NT2/D1 (cell line): ENCODE data around the gene CHI3L2.

Experiments
- SUZ12 ChIP-seq: IDR thresholded peaks from 2 replicates; pipeline ENCODE4 v1.6.1; 2011; ENCODE audit not compliant: insufficient read length, insufficient read depth; ENCODE audit errors: extremely low read depth
- YY1 ChIP-seq: IDR thresholded peaks from 2 replicates; pipeline ENCODE4 v1.6.1; 2011; ENCODE audit not compliant: insufficient read length, insufficient read depth
- ZNF274 ChIP-seq: IDR thresholded peaks from 2 replicates; pipeline ENCODE4 v1.6.1; 2011; ENCODE audit warnings: mild to moderate bottlenecking, low read depth, low read length

DNA sequence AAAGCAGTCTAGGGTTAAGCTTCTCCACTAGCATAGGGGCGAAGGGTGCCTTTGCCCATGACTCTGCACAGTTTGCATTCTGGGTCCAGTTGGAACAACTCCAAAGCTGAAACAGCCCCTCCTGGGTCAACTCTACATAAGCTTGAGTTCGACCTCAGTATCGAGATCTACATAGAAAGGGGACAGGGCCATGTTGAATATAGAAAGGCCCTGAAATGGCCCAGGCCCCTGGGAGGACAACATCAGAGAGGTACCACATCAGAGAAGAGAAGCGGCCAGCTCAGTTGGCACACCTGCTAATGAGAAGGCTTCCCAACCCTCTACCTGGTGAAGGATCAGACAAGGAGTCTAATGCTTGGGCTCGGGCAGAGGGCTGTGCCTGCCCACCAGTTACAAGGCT, 28.7 kb upstream of the CHI3L2 start:
- TF ChIP-seq YY1 (no peak), SUZ12 (no peak), ZNF274 (no peak)
